Mucosa of stomach (tissue), 1 donor: ENCODE results near the gene NFATC3.
A peak's percentile ranks its signal among the peaks of the same experiment; 100 is the strongest.

Source experiments
- H3K27me3 ChIP-seq: one replicate; pipeline ENCODE4 v1.7.0; 2013; ENCODE audit warnings: mild to moderate bottlenecking, low read length; ENCODE audit not compliant: control insufficient read depth, insufficient read depth
- H3K36me3 ChIP-seq: one replicate; pipeline ENCODE4 v1.7.0; 2013; ENCODE audit warnings: low read length; ENCODE audit not compliant: control insufficient read depth, insufficient read depth
- H3K4me1 ChIP-seq: one replicate; pipeline ENCODE4 v1.7.0; 2013; ENCODE audit warnings: mild to moderate bottlenecking, low read length; ENCODE audit not compliant: control insufficient read depth, insufficient read depth
- H3K4me3 ChIP-seq: one replicate; pipeline ENCODE4 v1.7.0; 2013; ENCODE audit warnings: low read length
- H3K9ac ChIP-seq: one replicate; pipeline ENCODE4 v1.7.0; 2013; ENCODE audit warnings: mild to moderate bottlenecking, low read length, moderate library complexity
- H3K9me3 ChIP-seq: one replicate; pipeline ENCODE4 v1.7.0; 2013; ENCODE audit warnings: mild to moderate bottlenecking, low read length, moderate library complexity; ENCODE audit not compliant: control insufficient read depth
- donor health status: Pancreatic carcinoma.

NFATC3 gene

GRCh38 chr16:68231384-68232136 lies 146.4 kb downstream of the NFATC3 start:
- Histone ChIP-seq H3K27me3 (no peaks in the 10 kb centered on the region), H3K9ac (no peak overlapping the region), H3K4me3 (no peak overlapping the region), H3K4me1 (peaks cover 33% of the 10 kb centered on the region), H3K9me3 (no peaks in the 10 kb centered on the region), H3K36me3 (peaks cover 20% of the 10 kb centered on the region)

DNA sequence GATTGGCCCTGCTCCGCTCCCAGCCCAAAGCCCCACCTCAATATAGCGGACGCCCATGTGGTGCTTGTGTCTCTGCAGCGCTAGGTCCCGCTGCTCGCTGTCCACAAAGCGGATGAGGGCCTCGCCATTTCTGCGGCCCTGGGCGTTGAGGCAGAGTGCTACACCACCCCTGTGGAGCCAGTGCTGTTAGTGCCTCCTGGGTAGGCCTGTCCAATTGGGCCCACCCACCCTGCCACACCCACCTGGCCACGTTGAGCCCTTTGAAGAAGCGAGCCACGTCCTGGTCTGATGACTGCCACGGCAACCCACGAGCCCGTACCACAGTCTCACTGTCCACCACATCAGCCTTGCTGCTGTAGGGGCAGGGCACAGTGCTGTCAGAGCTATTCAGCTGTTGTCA lies 147.2 kb downstream of the NFATC3 start:
- Histone ChIP-seq H3K4me3 (no peak overlapping the region), H3K9me3 (no peaks in the 10 kb centered on the region), H3K36me3 (peaks cover 20% of the 10 kb centered on the region), H3K9ac (no peak overlapping the region), H3K4me1 (peaks cover 37% of the 10 kb centered on the region), H3K27me3 (no peaks in the 10 kb centered on the region)

- Histone ChIP-seq H3K4me1 (peaks cover 28% of the 10 kb centered on the region), H3K27me3 (no peaks in the 10 kb centered on the region), H3K9ac (peak overlapping the region; percentile 5), H3K9me3 (no peaks in the 10 kb centered on the region), H3K4me3 (peak overlapping the region; percentile 20), H3K36me3 (peaks cover 20% of the 10 kb centered on the region)
These were observed 148.1 kb downstream of the NFATC3 start for GRCh38 chr16:68233085-68233834.

DNA sequence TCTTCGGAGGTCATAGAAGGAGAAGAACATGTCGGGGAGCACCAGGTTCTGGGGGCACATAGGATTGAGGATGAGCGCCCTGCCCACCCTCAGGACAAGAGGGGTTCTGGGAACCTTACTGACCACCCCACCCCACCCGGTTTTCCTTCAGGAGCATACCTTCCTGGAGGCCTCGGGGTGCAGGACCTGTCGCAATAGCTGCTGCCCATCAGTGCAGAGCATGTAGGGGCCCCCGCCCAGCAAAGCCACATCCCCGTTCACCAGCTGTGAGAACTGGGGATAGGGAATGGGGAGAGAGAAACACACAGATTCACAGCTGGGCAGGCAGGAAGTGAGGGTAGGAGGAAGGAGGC lies 148.6 kb downstream of the NFATC3 start:
- Histone ChIP-seq H3K27me3 (no peaks in the 10 kb centered on the region), H3K9ac (peak overlapping the region; percentile 5), H3K4me3 (peak overlapping the region; percentile 20), H3K4me1 (peaks cover 27% of the 10 kb centered on the region), H3K9me3 (no peaks in the 10 kb centered on the region), H3K36me3 (peaks cover 20% of the 10 kb centered on the region)

DNA sequence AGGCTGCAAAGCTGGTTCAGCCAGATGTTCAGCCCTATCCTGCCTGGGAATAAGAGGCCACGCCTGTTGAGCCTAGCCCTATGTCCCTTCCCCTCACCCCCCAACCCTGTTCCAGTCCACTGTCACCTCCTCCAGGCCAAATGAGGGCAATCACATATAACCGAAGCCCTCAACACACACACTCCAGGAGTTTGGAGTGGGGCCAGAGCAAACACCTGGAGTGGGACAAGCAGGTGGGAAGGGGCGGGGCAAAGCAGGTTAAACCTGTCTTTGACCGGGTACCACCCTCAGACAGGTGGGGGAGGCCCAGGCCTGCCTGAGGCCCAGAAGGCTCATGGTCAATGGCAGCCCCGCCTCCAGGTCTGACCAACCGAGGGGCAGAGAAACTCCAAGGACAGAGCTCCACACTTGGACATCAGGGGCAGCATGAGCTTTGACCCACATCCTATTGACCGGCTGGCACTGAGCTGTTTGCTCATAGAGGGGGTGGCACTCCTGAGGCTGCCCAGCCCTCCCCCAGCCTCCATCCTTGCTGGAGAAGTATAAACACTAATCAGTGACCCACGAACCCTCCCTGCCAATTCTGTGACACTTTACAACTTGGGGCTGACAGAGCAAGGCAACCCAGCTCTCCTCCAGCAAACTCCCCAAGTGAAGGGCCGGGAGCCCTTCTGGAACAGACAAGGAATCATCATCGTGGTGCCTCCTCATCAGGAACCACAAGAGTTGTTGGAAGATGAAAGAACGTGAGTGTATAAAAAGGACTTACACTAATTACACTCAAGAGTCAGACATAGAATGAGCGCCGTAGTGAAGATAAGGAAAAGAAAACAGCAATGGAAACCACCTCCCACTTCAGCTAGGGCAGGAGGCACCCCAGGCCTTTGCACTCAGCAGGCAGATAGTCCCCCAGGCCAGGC lies 149.3 kb downstream of the NFATC3 start:
- Histone ChIP-seq H3K9me3 (no peaks in the 10 kb centered on the region), H3K4me1 (peaks cover 27% of the 10 kb centered on the region), H3K36me3 (peaks cover 20% of the 10 kb centered on the region), H3K27me3 (no peaks in the 10 kb centered on the region), H3K9ac (peak overlapping the region; percentile 87), H3K4me3 (peak overlapping the region; percentile 60)

GRCh38 chr16:68235108-68235886 lies 150.1 kb downstream of the NFATC3 start:
- Histone ChIP-seq H3K27me3 (no peaks in the 10 kb centered on the region), H3K9ac (peak overlapping the region; percentile 87), H3K4me3 (peak overlapping the region; percentile 60)

DNA sequence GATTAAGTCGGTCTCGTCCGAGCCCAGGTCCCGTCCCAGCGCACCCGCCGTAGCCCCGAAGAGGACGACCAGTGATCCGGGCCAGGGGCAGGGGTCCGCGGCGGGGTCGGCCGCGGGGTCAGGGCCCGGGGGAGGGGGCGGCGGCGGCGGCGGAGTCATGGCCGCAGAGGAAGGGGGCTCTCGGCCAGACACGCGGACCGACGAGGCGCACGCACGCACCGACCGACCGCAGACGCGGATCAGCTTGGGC lies 150.6 kb downstream of the NFATC3 start, which contains the start of gene ESRP2:
TSS of gene ESRP2 (minus strand) at position 241 of the 250 bp plus-strand sequence. CDS start at position 159, 82 bp downstream.
- no peaks in the 10 kb centered on the region for H3K27me3 ChIP-seq
- peaks cover 33% of the 10 kb centered on the region for H3K4me1 ChIP-seq
- H3K9me3 ChIP-seq, result no peaks in the 10 kb centered on the region
- H3K36me3 ChIP-seq, result peaks cover 10% of the 10 kb centered on the region
- peak within 1 kb of the TSS; percentile 85 for H3K4me3 ChIP-seq
- peak within 1 kb of the TSS; percentile 87 for H3K9ac ChIP-seq

More at GRCh38 chr16:68235108-68235886, 150.1 kb downstream of the NFATC3 start:
- Histone ChIP-seq H3K36me3 (peaks cover 13% of the 10 kb centered on the region), H3K4me1 (peaks cover 33% of the 10 kb centered on the region), H3K9me3 (no peaks in the 10 kb centered on the region)

GRCh38 chr16:68236137-68236825 lies 151.1 kb downstream of the NFATC3 start:
- peaks cover 33% of the 10 kb centered on the region for H3K4me1 ChIP-seq
- no peaks in the 10 kb centered on the region for H3K27me3 ChIP-seq
- H3K4me3 ChIP-seq, result peak overlapping the region; percentile 85
- peak overlapping the region; percentile 87 for H3K9ac ChIP-seq
- H3K9me3 ChIP-seq, result no peaks in the 10 kb centered on the region
- peaks cover 10% of the 10 kb centered on the region for H3K36me3 ChIP-seq

GRCh38 chr16:68236826-68237242 lies 151.7 kb downstream of the NFATC3 start:
- Histone ChIP-seq H3K4me3 (peak overlapping the region; percentile 85), H3K4me1 (peaks cover 33% of the 10 kb centered on the region), H3K27me3 (no peaks in the 10 kb centered on the region), H3K9ac (peak overlapping the region; percentile 87), H3K9me3 (no peaks in the 10 kb centered on the region), H3K36me3 (peaks cover 9% of the 10 kb centered on the region)

DNA sequence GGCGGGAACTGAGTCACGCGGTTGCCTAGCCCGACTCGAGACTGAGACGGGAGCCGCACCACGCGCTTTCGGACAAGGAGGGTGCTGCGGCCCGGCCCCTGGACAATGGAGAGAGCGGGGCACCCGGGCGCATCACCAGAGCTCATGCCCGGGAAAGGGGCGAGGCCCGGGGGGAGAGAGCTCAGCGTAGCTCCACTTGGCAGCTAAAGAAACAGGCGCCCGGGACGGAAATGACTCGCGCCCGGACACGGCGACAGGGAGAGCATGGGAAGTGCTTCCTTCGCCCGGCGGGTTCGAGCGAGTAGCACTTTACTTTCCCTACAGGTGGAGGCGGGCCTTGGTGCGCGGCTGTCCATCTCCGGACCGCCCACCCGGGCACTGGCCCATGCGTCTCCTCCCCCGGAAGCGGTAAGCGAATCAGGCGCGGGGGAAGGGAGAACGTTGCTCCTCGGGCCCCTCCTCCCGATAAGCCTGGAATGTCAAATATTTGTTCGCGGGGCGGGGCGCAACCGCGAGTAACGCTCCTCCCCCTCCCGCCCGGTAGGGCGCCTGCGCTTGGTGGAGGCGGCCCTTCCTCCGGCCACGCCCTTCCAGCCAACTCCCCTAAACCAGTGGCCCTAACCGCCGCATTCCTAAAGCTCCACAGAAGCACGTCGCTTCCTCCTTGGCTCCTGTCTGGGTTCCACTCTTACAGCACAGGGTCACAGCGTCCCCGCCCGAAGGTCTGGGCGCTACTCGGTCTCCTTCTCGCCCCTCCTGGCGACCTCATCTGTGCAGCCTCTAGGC lies 152.3 kb downstream of the NFATC3 start:
- H3K36me3 ChIP-seq, result peaks cover 5% of the 10 kb centered on the region
- H3K9me3 ChIP-seq, result no peaks in the 10 kb centered on the region
- H3K27me3 ChIP-seq, result no peaks in the 10 kb centered on the region
- peak overlapping the region; percentile 85 for H3K4me3 ChIP-seq
- peaks cover 33% of the 10 kb centered on the region for H3K4me1 ChIP-seq
- peak overlapping the region; percentile 87 for H3K9ac ChIP-seq
